Midbrain (tissue), 1 donor: ENCODE data around the gene MAPKAPK2.

ENCODE experiments used
- DNase-seq: peaks from one replicate; lab custom pipeline; 2025; lab: John Stamatoyannopoulos, UW

MAPKAPK2 gene

DNA sequence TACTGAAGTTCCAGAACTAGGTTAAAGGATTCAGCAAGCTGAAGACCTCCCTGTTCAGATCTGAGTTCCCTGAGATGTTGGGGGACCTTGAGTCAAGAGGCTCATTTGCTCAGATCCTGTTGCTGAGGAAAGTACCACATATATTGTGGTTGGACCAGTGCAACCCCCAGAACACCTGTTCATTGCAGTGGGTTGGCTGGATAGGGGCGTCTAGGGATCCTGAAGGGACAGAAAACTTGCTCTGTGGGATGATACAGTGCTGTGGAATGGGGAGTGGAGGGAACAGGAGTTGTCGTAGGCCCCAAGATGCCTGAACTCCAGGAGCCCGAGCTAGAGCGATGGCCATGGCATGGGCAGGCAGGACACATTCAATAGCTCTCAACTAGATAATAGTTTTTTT, 24.6 kb upstream of the MAPKAPK2 start:
- no peak for DNase-seq

DNA sequence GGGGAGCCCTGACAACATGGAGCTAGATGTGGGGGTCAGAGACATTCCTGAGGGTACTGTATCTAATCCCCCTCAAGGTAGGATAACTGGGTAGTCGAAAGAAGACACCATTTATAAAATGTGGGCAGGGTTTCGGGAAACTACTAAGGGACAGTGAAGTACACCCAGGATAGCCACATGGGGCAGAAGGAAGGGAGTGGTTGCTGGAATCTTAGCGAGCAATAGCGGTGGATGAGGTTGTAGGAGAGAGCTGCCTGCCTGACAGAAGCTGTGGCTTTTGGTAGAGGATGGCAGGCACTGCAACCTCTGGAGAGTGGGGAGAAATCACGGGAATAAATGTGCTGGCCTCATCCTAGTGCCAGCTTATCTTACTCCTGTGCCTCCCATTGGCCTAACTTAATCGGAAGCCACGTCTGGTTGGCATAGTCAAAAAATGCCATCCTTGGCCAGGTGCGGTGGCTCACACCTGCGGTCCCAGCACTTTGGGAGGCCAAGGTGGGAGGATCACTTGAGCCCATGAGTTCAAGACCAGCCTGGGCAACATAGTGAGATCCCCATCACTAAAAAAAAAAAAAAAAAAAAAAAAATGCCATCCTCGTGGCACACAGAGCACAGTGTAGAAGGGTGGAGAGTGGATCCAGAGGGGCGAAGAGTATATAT, 23.4 kb upstream of the MAPKAPK2 start:
- DNase-seq = no peak

- DNase-seq = no peak
These were observed 22.2 kb upstream of the MAPKAPK2 start for GRCh38 chr1:206662396-206663092.

DNA sequence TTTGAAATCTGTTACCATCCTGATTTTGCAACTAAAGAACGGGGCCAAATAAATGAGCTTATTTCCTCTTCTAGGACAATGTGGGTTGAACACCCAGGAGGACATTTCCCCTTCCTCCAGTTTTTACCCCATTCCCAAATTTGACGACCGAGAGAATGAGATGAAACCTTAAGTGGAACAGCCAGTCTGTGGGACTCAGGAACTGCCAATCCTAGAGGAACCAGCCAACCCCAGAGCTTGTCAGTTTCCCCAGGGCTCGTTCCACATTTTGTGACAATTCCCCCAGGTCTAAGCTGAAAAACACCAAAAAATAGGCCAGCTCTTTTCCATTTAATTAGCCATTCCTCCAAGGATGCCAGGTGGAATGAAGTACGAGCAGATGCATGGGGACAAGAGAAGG, 21.3 kb upstream of the MAPKAPK2 start:
- no peak for DNase-seq

- peak; percentile 74 for DNase-seq
These were observed 20.7 kb upstream of the MAPKAPK2 start for GRCh38 chr1:206663832-206664652.

DNA sequence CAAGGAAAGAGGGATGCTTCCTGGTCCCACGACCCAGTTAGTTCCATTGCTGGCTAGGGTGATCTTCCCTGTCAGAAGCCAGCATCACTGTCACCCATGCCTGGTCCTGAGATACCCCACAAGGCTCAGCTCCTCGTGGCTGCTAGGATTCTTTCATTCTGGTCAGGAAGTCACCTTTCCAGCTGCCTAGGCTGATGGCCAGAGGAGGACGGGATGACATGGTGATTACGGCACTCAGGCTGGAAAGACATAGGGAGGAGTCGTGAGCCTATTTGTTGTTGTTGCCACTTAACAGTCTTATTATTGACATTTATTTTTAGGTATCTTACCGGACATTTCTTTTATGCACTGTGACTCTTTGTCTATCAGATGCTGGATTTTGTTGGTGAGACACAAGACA, 20.0 kb upstream of the MAPKAPK2 start:
- no peak for DNase-seq

DNA sequence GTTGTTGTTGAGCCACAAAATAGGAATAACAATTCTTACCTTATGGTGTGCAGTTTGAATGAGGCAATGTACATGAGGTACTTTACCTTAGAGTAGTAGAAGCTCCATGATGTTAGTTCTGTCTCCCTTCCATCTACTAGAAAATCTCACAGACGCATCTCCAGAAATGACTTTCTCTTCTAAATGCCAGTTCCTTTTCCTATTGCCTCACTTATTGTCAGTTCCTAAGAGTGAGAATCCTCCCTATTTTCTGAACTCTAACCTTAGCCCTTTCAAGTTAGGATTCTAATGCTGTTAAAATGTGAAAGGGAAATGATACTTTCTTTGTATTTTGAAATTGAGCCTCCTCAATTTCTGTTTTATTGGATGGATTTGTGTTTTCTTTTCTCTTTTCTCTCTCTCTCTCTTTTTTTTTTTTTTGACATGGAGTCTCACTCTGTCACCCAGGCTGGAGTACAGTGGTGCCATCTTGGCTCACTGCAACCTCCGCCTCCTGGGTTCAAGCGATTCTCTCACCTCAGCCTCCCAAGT, 18.6 kb upstream of the MAPKAPK2 start:
- no peak for DNase-seq

- DNase-seq = no peak
These were observed 17.6 kb upstream of the MAPKAPK2 start for GRCh38 chr1:206666954-206667665.

DNA sequence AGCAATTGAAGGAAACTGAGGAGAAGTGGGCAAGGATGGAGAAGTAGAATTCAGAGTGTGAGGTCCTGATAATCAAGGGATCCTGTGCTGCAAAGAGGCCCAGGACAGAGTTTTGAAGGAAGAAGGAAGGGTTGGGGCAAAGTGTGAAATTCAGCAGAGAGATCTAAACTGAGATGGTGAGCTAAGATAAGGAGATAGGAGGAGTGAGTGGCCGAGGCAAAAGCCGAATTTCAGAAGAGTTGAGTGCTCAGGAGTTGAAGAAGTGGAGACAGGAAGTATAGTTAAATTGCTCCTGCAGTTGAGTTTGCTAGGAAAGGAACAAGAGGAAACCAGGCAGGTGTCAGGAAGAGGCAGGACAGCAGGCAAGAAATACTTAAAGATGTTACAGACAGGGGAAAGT, 16.4 kb upstream of the MAPKAPK2 start:
- DNase-seq = no peak

DNA sequence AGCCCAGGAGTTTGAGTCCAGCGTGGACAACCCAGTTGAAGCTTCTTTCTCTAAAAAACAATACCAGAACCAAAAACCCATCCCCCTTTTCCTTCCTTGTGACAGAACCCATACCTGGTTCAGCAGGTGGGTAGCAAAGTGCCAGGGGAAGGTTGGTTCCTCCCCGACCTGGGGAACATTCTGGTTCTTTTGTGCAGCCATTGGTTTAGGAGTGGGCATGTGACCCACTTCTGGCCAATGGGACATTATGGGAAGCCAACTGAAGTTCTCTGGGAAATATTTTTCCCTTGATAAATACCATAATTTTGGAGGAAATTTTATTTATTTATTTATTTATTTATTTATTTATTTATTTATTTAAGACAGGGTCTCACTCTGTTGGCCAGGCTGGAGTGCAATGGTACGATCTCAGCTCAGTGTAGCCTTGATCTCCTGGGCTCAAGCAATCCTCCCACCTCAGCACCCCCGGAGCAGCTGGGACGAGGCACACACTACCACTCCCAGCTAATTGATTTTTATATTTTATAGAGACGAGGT, 15.8 kb upstream of the MAPKAPK2 start:
- DNase-seq = no peak

- no peak for DNase-seq
These were observed 12.6 kb upstream of the MAPKAPK2 start for GRCh38 chr1:206672011-206672688.

- DNase-seq = no peak
These were observed 11.6 kb upstream of the MAPKAPK2 start for GRCh38 chr1:206672844-206673758.

- no peak for DNase-seq
These were observed 10.5 kb upstream of the MAPKAPK2 start for GRCh38 chr1:206674236-206674635.

GRCh38 chr1:206674745-206675175, 9.9 kb upstream of the MAPKAPK2 start:
- DNase-seq = no peak

DNA sequence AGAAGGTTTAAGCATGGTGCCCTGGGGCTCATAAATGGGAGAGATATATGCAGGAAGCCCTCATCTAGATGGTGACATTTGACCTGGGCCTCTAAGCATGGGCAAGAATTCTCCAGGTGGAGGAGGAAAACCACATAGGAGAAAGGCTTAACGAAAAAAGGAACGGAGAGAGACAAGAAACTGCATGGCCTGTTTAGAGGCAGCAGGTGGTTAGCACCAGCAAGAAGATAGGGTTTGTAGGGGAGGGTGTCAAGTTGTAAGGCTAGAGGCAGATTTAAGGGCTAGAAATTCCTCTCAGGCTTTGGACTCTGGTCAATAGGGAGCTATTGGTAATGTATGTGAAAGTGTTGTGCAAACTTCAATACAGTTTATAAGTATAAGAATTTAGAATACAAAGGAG, 8.2 kb upstream of the MAPKAPK2 start:
- DNase-seq = no peak

DNA sequence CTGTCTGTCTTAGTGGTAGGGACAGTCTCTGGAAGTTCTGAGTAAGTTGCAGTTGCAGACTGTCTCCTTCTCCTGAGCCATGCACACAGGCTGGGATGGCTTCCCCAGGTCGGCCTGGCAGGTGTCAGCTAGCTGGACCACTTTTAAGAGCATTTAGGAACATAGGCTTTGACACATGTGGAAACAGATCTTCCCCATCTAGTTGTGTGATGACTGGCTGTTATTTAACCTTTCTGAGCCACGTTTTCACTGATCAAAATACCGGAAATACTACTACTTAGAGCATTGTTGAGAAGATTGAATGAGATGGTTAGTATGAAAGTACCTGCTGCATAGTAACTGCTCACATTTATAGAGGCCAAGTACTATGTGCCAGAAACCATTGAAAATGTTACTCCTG, 6.2 kb upstream of the MAPKAPK2 start:
- DNase-seq = no peak

DNA sequence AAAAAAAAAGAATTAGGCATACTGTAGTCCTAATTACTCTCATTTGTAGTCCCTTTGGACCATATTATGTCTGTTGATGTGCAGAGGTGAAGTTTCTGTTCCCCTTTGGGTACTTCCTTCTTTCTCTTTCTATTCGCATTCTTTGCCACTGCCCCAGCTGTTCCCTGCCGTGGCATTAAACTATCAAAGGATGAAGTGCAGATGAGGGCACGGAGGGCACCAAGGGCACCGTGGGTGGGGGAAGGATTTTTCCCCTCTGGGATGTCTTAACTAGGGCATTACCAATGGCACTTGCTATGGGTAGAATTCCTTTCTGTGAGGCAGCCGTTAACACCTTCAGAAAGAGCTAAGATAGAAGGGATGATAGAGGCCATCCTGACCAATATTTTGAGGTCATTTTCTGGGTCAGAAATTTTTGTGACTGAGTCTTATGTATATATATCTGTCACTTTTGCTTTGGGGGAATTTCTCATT, 4.9 kb upstream of the MAPKAPK2 start:
- DNase-seq = no peak

DNA sequence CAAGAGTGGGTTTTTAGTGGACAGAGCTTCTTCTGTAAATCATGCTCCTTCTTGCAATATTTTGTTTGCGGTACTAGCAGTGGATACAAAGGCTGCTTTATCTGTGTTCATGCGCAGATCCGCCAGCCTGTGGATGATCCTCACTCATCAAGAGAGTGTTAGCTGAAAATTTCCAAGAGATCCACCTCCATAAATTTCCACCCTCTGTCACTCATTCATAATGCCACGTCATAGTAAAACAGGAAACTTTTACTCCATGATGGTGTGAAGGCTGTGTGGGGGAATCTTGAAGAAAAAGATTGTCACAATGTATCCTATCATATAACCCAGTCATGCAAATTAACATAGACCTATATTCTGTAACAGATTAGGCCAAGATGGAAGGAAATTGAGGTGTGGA, 4.4 kb upstream of the MAPKAPK2 start:
- DNase-seq = peak; percentile 34

DNA sequence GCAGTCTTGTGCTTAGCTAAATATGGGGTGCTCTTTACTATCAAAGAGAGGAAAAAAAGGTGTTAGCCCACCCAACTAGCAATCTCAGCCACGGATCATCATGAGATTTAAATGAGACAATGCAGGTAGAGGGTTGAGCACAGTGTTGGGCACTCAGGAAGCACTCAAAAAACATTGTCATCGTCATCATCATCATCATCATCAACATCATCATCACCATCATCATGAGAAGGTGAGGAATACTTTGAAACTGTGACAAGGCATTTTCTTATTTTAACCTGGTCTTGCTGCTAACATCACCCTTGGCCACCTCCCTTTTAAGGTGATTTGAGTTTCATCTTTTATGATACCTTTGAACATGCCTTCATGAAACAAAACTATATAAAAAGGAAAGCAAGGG, 3.3 kb upstream of the MAPKAPK2 start:
- no peak for DNase-seq

DNA sequence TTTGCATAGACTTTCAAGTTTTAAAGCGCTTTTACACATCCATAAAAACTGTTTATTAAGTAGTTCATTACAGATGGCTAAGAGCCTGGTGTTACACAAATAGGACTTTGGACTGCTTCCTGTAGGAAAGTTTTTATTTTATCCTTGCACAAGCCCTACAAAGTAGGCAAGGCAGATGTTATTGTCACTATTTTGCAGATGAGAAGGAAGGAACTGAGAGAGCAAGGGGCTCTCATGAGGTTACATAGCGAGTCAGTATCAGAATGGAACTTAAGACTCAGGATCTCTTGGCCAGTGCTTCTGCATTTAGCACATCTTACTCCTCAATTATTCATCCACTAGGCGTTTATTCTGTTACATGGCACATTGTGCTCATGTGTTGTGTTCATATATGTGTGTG, 2.6 kb upstream of the MAPKAPK2 start:
- DNase-seq = no peak
